SKM-1 (cell line): ENCODE data around the gene ELMO2.

ENCODE experiments used
- DNase-seq: peaks from one replicate; lab custom pipeline; 2025; ENCODE audit not compliant: unreplicated experiment; lab: John Stamatoyannopoulos, UW

The ELMO2 gene

GRCh38 chr20:46368902-46369268, 37.5 kb downstream of the ELMO2 start:
- DNase-seq, result no peak

GRCh38 chr20:46367967-46368901, 38.2 kb downstream of the ELMO2 start:
- no peak for DNase-seq

GRCh38 chr20:46367234-46367633, 39.2 kb downstream of the ELMO2 start:
- DNase-seq, result no peak

GRCh38 chr20:46366826-46367225, 39.6 kb downstream of the ELMO2 start:
- no peak for DNase-seq

- no peak for DNase-seq
Measured at GRCh38 chr20:46365487-46366220, 40.8 kb downstream of the ELMO2 start.

- DNase-seq, result no peak
Measured at GRCh38 chr20:46364670-46365486, 41.5 kb downstream of the ELMO2 start.

- DNase-seq, result peak; percentile 56
Measured at GRCh38 chr20:46363874-46364669, 42.3 kb downstream of the ELMO2 start.

GRCh38 chr20:46362921-46363867, 43.2 kb downstream of the ELMO2 start:
- DNase-seq, result no peak

- no peak for DNase-seq
Measured at GRCh38 chr20:46361811-46362210, 44.6 kb downstream of the ELMO2 start.

GRCh38 chr20:46361381-46361780, 45.0 kb downstream of the ELMO2 start:
- no peak for DNase-seq

- no peak for DNase-seq
Measured at GRCh38 chr20:46359233-46359751, 47.1 kb downstream of the ELMO2 start.

- DNase-seq, result no peak
Measured at GRCh38 chr20:46358346-46359058, 47.9 kb downstream of the ELMO2 start.

GRCh38 chr20:46357030-46357514, 49.3 kb downstream of the ELMO2 start:
- no peak for DNase-seq

- DNase-seq, result no peak
Measured at GRCh38 chr20:46356195-46357029, 50.0 kb downstream of the ELMO2 start.

GRCh38 chr20:46355778-46356177, 50.6 kb downstream of the ELMO2 start:
- no peak for DNase-seq

- DNase-seq, result no peak
Measured at GRCh38 chr20:46354920-46355654, 51.3 kb downstream of the ELMO2 start.

GRCh38 chr20:46354207-46354555, 52.2 kb downstream of the ELMO2 start:
- DNase-seq, result no peak
